DOHH2 (cell line): ENCODE measurements around the gene RRP1B.

Source experiments
- H3F3A ChIP-seq: fragments of 200-600 bp; sonication (generic), shearing (Covaris generic); 2 replicates; pipeline ENCODE4 v1.6.0; 2016; ENCODE audit warnings: antibody characterized with exemption, mild to moderate bottlenecking; ENCODE audit not compliant: control insufficient read depth, insufficient read depth
- H3K27ac ChIP-seq: fragments of 200-600 bp; sonication (generic); 2 replicates; pipeline ENCODE4 v1.5.1; 2014; ENCODE audit warnings: low read depth, mild to moderate bottlenecking, low read length, moderate library complexity
- H3K27me3 ChIP-seq: fragments of 200-600 bp; sonication (generic); 2 replicates; pipeline ENCODE4 v1.6.1; 2014; ENCODE audit warnings: mild to moderate bottlenecking, low read length, mixed read lengths; ENCODE audit not compliant: control insufficient read depth
- H3K36me3 ChIP-seq: fragments of 200-600 bp; sonication (generic); 2 replicates; pipeline ENCODE4 v1.6.1; 2014; ENCODE audit warnings: mild to moderate bottlenecking, low read length, moderate library complexity, mixed read lengths; ENCODE audit not compliant: control insufficient read depth
- H3K4me1 ChIP-seq: fragments of 200-600 bp; sonication (generic); 2 replicates; pipeline ENCODE4 v1.6.1; 2014; ENCODE audit warnings: mild to moderate bottlenecking, low read length, mixed read lengths; ENCODE audit not compliant: control insufficient read depth
- H3K4me2 ChIP-seq: fragments of 200-600 bp; sonication (generic); 2 replicates; pipeline ENCODE4 v1.6.0; 2014; ENCODE audit warnings: mild to moderate bottlenecking, low read length, moderate library complexity
- H3K4me3 ChIP-seq: fragments of 200-600 bp; sonication (generic); 2 replicates; pipeline ENCODE4 v1.5.1; 2014; ENCODE audit warnings: mild to moderate bottlenecking, low read length, mixed read lengths
- H3K79me2 ChIP-seq: fragments of 200-600 bp; sonication (generic); 2 replicates; pipeline ENCODE4 v1.6.1; 2014; ENCODE audit warnings: mild to moderate bottlenecking, low read length, mixed read lengths; ENCODE audit not compliant: control insufficient read depth
- H3K9me2 ChIP-seq: fragments of 200-600 bp; sonication (generic); replicated peaks from 2 replicates; pipeline ENCODE4 v1.6.1; 2014; ENCODE audit warnings: mild to moderate bottlenecking, low read length, mixed read lengths; ENCODE audit not compliant: control insufficient read depth
- H3K9me3 ChIP-seq: fragments of 200-600 bp; sonication (generic); 2 replicates; pipeline ENCODE4 v1.6.1; 2014; ENCODE audit warnings: antibody characterized with exemption, low read length, mixed read lengths; ENCODE audit not compliant: control insufficient read depth, insufficient read depth
- H4K20me1 ChIP-seq: fragments of 200-600 bp; sonication (generic); 2 replicates; pipeline ENCODE4 v1.6.0; 2014; ENCODE audit warnings: low read depth, mild to moderate bottlenecking, antibody characterized with exemption, low read length, moderate library complexity; ENCODE audit not compliant: control insufficient read depth, insufficient read depth
- EZH2phosphoT487 ChIP-seq: fragments of 200-600 bp; sonication (generic); IDR thresholded peaks from 2 replicates; pipeline ENCODE4 v1.6.1; 2017; ENCODE audit warnings: borderline replicate concordance, mild to moderate bottlenecking, antibody characterized with exemption, low read length, moderate library complexity, mixed read lengths
- TF ChIP-seq, protein P1 (sequence below): fragments of 200-600 bp; sonication (generic); IDR thresholded peaks from one replicate; pipeline ENCODE4 v1.5.1; 2014; ENCODE audit warnings: antibody characterized with exemption, mild to moderate bottlenecking, low read depth, low read length; ENCODE audit not compliant: poor library complexity, severe bottlenecking

Gene RRP1B

DNA sequence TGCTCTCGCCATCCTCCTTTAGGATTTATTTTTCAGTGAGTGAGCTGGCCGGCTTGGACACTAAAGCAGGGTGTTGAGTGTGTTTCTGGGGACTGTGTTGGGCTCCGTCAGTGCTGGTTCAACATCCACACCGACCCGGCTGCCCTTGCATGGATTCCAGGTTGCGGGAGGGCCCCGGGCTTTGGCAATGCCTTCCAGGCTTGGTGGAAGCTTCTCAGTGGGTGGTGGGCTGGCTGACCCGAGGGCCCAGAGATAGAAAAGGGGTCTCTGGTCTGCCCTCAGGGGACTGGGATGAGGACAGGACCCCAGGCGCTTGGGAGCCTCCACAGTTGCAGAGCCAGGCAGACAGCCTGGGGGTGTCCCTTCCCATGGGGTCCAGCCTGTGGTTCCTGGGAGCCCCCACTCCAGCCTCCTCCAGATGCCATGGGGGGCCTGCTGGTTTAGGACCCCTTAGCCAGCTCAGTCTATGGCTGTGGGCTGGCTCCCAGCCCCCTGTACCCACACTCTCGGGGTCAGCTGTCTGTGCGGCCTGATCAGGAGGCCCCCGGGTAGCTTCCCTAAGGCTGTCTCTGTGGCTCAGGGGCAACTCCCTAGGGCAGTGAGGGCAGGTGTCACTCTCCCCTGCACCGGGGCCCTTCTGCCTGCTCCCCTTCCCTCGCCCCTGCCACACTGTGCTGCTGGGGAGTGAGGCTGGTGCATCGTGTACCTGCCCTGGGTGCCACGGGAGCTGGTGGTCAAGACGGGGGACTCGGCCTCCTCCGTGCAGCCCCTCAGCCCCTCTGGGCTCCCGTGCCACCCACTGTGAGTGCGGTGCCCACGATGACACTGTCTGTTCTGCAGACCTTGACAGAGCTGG lies 76.1 kb downstream of the RRP1B start:
- Histone ChIP-seq H3K36me3 (no peaks in the 10 kb centered on the region), H3K4me3 (no peak overlapping the region), H3K4me2 (no peak overlapping the region), H3K79me2 (peaks cover 17% of the 10 kb centered on the region), H3K27ac (no peak overlapping the region), H3K27me3 (no peaks in the 10 kb centered on the region), H4K20me1 (0 out of 2 replicates have a peak, but pooled peaks cover 7% of the 10 kb centered on the region), H3K9me2 (no peaks in the 10 kb centered on the region), H3F3A (0 out of 2 replicates have a peak, but pooled peaks cover 2% of the 10 kb centered on the region), H3K4me1 (no peaks in the 10 kb centered on the region), H3K9me3 (no peaks in the 10 kb centered on the region)
- no peak for TF ChIP-seq EZH2phosphoT487
- TF ChIP-seq, protein P1, sequence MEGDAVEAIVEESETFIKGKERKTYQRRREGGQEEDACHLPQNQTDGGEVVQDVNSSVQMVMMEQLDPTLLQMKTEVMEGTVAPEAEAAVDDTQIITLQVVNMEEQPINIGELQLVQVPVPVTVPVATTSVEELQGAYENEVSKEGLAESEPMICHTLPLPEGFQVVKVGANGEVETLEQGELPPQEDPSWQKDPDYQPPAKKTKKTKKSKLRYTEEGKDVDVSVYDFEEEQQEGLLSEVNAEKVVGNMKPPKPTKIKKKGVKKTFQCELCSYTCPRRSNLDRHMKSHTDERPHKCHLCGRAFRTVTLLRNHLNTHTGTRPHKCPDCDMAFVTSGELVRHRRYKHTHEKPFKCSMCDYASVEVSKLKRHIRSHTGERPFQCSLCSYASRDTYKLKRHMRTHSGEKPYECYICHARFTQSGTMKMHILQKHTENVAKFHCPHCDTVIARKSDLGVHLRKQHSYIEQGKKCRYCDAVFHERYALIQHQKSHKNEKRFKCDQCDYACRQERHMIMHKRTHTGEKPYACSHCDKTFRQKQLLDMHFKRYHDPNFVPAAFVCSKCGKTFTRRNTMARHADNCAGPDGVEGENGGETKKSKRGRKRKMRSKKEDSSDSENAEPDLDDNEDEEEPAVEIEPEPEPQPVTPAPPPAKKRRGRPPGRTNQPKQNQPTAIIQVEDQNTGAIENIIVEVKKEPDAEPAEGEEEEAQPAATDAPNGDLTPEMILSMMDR: no peak

DNA sequence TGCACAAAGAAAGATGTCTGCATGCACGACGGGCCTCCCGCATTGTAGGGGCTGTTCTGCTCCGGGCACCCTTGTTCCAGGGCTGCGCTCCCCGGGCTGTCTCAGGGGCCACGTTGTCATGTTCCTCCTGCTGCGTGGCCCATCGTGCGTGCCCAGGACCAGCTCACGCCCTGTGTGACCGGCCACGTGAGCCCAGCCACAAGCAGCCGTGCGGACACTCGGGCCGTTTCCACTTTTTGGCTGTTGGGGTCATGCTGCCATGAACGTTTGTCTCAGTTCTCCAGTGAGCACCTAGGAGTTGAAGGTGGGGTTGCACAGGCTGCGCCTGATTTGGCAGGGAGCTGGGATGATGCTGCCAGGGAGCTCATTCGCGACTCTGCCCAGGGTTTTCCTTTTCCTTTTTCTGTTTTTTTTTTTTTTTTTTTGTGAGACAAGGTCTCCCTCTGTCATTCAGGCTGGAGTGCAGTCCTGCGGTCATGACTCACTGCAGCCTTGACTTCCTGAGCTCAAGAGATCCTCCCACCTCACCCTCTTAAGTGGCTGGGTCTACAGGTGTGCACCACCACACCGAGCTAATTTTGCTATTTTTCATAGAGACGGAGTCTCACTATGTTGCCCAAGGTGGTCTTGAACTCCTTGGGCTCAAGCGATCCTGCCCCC lies 77.0 kb downstream of the RRP1B start:
- Histone ChIP-seq H3K4me3 (no peak overlapping the region), H3K79me2 (peaks cover 11% of the 10 kb centered on the region), H3F3A (no peaks in the 10 kb centered on the region), H3K36me3 (no peaks in the 10 kb centered on the region), H3K27me3 (no peaks in the 10 kb centered on the region), H3K4me2 (no peak overlapping the region), H3K9me3 (no peaks in the 10 kb centered on the region), H3K27ac (no peak overlapping the region), H3K9me2 (no peaks in the 10 kb centered on the region), H3K4me1 (no peaks in the 10 kb centered on the region), H4K20me1 (0 out of 2 replicates have a peak, but pooled peaks cover 7% of the 10 kb centered on the region)
- TF ChIP-seq EZH2phosphoT487: no peak
- TF ChIP-seq, protein P1: no peak

DNA sequence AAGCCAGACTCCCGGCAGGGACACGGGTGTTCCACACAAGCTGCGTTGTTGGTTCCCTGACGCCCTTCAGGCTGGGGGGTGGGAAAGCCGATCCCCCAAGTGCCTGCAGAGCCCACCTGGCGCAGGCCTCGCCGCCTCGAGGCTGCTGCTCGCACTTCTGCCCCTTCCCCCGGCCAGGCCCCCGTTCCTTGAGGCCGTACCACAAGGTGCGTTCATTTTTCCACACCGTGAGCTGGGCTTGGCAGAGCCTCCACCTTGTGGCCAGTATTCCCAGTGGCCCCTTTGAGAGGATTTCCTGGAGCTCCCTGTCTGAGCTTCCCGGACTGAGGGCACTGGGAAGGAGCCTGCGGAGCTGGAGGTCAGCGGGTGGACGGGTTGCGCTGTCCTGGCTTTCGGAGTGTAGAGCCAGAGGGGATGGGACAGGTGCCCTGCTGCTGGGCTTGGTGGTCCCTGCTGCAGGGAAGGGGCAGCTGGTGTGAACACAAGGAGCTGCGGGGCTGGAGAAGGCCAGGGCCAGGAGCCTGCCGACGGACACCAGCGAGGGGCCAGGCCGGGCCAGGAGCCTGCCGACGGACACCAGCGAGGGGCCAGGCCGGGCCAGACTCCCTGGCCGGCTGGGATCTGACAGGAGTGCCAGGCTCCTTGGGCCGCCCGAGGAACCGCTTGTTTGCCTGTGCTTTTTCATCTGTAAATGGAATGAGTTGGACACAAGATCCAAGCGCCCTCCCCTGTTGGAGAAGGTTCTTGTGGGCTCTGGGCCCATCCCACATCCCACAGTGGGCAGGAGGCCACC lies 78.0 kb downstream of the RRP1B start:
- Histone ChIP-seq H3F3A (no peaks in the 10 kb centered on the region), H3K27ac (no peak overlapping the region), H3K4me1 (no peaks in the 10 kb centered on the region), H4K20me1 (no peaks in the 10 kb centered on the region), H3K27me3 (no peaks in the 10 kb centered on the region), H3K79me2 (peaks cover under 1% of the 10 kb centered on the region; the same call in 1 of the 2 replicates), H3K4me2 (no peak overlapping the region), H3K4me3 (no peak overlapping the region), H3K9me3 (no peaks in the 10 kb centered on the region), H3K36me3 (no peaks in the 10 kb centered on the region), H3K9me2 (no peaks in the 10 kb centered on the region)
- no peak for TF ChIP-seq EZH2phosphoT487
- TF ChIP-seq, protein P1: no peak
